ENCODE results near the gene FRYL.

GRCh38 chr4:48461000-48461399, 319.1 kb downstream of the FRYL start:
- TF ChIP-seq POLR2A (IDR thresholded peaks at IDR 0.05) (no peak), POLR2AphosphoS5 (IDR thresholded peaks at IDR 0.05) (no peak), EP300 (IDR thresholded peaks at IDR 0.05) (no peak)
- TF ChIP-seq, protein P1, sequence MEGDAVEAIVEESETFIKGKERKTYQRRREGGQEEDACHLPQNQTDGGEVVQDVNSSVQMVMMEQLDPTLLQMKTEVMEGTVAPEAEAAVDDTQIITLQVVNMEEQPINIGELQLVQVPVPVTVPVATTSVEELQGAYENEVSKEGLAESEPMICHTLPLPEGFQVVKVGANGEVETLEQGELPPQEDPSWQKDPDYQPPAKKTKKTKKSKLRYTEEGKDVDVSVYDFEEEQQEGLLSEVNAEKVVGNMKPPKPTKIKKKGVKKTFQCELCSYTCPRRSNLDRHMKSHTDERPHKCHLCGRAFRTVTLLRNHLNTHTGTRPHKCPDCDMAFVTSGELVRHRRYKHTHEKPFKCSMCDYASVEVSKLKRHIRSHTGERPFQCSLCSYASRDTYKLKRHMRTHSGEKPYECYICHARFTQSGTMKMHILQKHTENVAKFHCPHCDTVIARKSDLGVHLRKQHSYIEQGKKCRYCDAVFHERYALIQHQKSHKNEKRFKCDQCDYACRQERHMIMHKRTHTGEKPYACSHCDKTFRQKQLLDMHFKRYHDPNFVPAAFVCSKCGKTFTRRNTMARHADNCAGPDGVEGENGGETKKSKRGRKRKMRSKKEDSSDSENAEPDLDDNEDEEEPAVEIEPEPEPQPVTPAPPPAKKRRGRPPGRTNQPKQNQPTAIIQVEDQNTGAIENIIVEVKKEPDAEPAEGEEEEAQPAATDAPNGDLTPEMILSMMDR (IDR thresholded peaks at IDR 0.05) = no peak
